Ascending aorta (tissue), 2 donors: ENCODE data around the gene GFOD1. TPM values are rescaled to one million over a fixed set of nuclear protein-coding genes. Genes with fewer than 3 reads are reported as not detected.

Experiments
- DNase-seq, 2 donors: peaks; one replicate each; pipeline ENCODE4 v3.0.0-alpha.2; 2019; ENCODE audit warnings: low spot score in 2 of 2
- H3K27ac ChIP-seq, 2 donors: fragments of 200-600 bp; sonication (generic); one replicate each; pipeline ENCODE4 v1.5.1; 2016 to 2017; ENCODE audit warnings: mild to moderate bottlenecking in 1 of 2
- H3K27me3 ChIP-seq: fragments of 200-600 bp; sonication (generic); one replicate; pipeline ENCODE4 v1.5.1; 2017
- H3K36me3 ChIP-seq, 2 donors: fragments of 200-600 bp; sonication (generic); one replicate each; pipeline ENCODE4 v1.5.1; 2016
- H3K4me1 ChIP-seq, 2 donors: fragments of 200-600 bp; sonication (generic); one replicate each; pipeline ENCODE4 v1.5.1; 2016 to 2017; ENCODE audit warnings: mild to moderate bottlenecking in 1 of 2
- H3K4me3 ChIP-seq, 2 donors: fragments of 200-600 bp; sonication (generic); one replicate each; pipeline ENCODE4 v1.5.1; 2016 to 2017; ENCODE audit warnings: mild to moderate bottlenecking in 1 of 2
- H3K9me3 ChIP-seq, 2 donors: fragments of 200-600 bp; sonication (generic); one replicate each; pipeline ENCODE4 v1.5.1; 2016
- CTCF ChIP-seq, 3 experiments: fragments of 200-600 bp in 2 of 3; fragments of 450-650 bp in 1 of 3; sonication (generic) in 2 of 3; IDR thresholded peaks; one replicate each; pipeline ENCODE4 v1.5.1; 2016 to 2019; ENCODE audit warnings: antibody characterized with exemption in 3 of 3, mild to moderate bottlenecking in 1 of 3, moderate library complexity in 1 of 3
- intact Hi-C: fragments of 100-400 bp; cut with DNase I; formaldehyde crosslinking; loops from one replicate; pipeline ENCODE4 v1.15.1; 2023
- total RNA-seq: library from RNA; depleted of rRNA; stranded (reverse); fragments of >200 nt; gene quantifications from one replicate; pipeline ENCODE4 v1.1.0, GENCODE V29; 2016

GFOD1 gene
- total RNA-seq, 1 donor from 2014 or later = 28.7 TPM

- DNase-seq = peak in 1 of 2 donors; percentile 56
- intact Hi-C loops = loop anchor here (2.0 kb wide), 1 partner anchor 20 kb away; no protein-coding TSS in a partner anchor
- H3K27me3 ChIP-seq = no peaks in the 10 kb centered on the region
- no peaks in the 10 kb centered on the region for H3K9me3 ChIP-seq
- no peaks in the 10 kb centered on the region for H3K36me3 ChIP-seq
- H3K4me1 ChIP-seq = peaks cover 0 to 10% of the 10 kb centered on the region in 2 donors
- peak overlapping the region; percentile 1 to 67 for H3K27ac ChIP-seq
- no peak for TF ChIP-seq CTCF (IDR thresholded peaks at IDR 0.05)
- H3K4me3 ChIP-seq = no peak overlapping the region
These were observed 21.6 kb upstream of the GFOD1 start for GRCh38 chr6:13508711-13509705.

- intact Hi-C loops = no loop called here
- DNase-seq = no peak
- H3K27me3 ChIP-seq = no peaks in the 10 kb centered on the region
- H3K9me3 ChIP-seq = no peaks in the 10 kb centered on the region
- H3K4me3 ChIP-seq = no peak overlapping the region
- peaks cover 0 to 10% of the 10 kb centered on the region in 2 donors for H3K4me1 ChIP-seq
- no peak for TF ChIP-seq CTCF (IDR thresholded peaks at IDR 0.05)
- H3K36me3 ChIP-seq = no peaks in the 10 kb centered on the region
- H3K27ac ChIP-seq = no peak overlapping the region
These were observed 20.0 kb upstream of the GFOD1 start for GRCh38 chr6:13507306-13507860.

GRCh38 chr6:13505345-13505734, 17.9 kb upstream of the GFOD1 start:
- Histone ChIP-seq H3K9me3 (no peaks in the 10 kb centered on the region), H3K27me3 (no peaks in the 10 kb centered on the region), H3K4me3 (no peak overlapping the region), H3K27ac (peak overlapping the region in 1 of 2 donors; percentile 16), H3K4me1 (peaks cover 0 to 10% of the 10 kb centered on the region in 2 donors), H3K36me3 (no peaks in the 10 kb centered on the region)
- intact Hi-C loops = no loop called here
- TF ChIP-seq CTCF (IDR thresholded peaks at IDR 0.05) = no peak
- no peak for DNase-seq

GRCh38 chr6:13504611-13505344, 17.4 kb upstream of the GFOD1 start:
- Histone ChIP-seq H3K27me3 (no peaks in the 10 kb centered on the region), H3K36me3 (no peaks in the 10 kb centered on the region), H3K4me1 (peaks cover 0 to 8% of the 10 kb centered on the region in 2 donors), H3K27ac (peak overlapping the region in 1 of 2 donors; percentile 16), H3K4me3 (no peak overlapping the region), H3K9me3 (no peaks in the 10 kb centered on the region)
- TF ChIP-seq CTCF (IDR thresholded peaks at IDR 0.05) = no peak
- intact Hi-C loops = no loop called here
- no peak for DNase-seq

- no peak for TF ChIP-seq CTCF (IDR thresholded peaks at IDR 0.05)
- no peak overlapping the region for H3K4me3 ChIP-seq
- no peaks in the 10 kb centered on the region for H3K36me3 ChIP-seq
- H3K9me3 ChIP-seq = no peaks in the 10 kb centered on the region
- no peak overlapping the region for H3K27ac ChIP-seq
- peaks cover 0 to 7% of the 10 kb centered on the region in 2 donors for H3K4me1 ChIP-seq
- no peaks in the 10 kb centered on the region for H3K27me3 ChIP-seq
- intact Hi-C loops = no loop called here
- DNase-seq = no peak
These were observed 13.5 kb upstream of the GFOD1 start for GRCh38 chr6:13500915-13501314.
